HCT116 (cell line): Measurements from ENCODE around the gene CARS1. TPM values are rescaled to one million over a fixed set of nuclear protein-coding genes. Genes with fewer than 3 reads are reported as not detected.

Source experiments
- ATAC-seq: fragments of 200-7000 bp; cut with Tn5 transposase; 2 replicates; pipeline ENCODE4 v1.9.1; 2020; ENCODE audit warnings: mild to moderate bottlenecking, moderate library complexity
- BruUV-seq: library from RNA; stranded (reverse); fragments of 400-500 nt; replicated peaks from 2 replicates; lab custom pipeline; 2021; lab: Mats Ljungman, UMichigan
- CTCF ChIA-PET: fragments of 300-600 bp; sonication (Branson Sonifier 250); formaldehyde crosslinking; loops from one replicate; lab custom pipeline; 2021; ENCODE audit warnings: antibody characterized with exemption; lab: Charles Lee
- POLR2A ChIA-PET: fragments of 300-600, 350-600 bp; sonication (Branson Sonifier 250); formaldehyde crosslinking; loops from one replicate; lab custom pipeline; 2021; ENCODE audit warnings: antibody characterized with exemption; lab: Charles Lee
- RAD21 ChIA-PET, 2 experiments: fragments of 300-600 bp; sonication (Branson Sonifier 250); formaldehyde crosslinking; loops; one replicate each; lab custom pipeline; 2023; ENCODE audit warnings: low total read pairs in 2 of 2; ENCODE audit not compliant: uncharacterized antibody in 2 of 2, unreplicated experiment in 2 of 2, low non-redundant PET in 1 of 2; lab: Charles Lee
- DNase-seq: peaks from one replicate; pipeline ENCODE4 v3.0.0-alpha.2; 2010; ENCODE audit warnings: low read depth, low spot score
- H2AFZ ChIP-seq: fragments of 200-600 bp; shearing (Covaris generic), sonication (generic); 2 replicates; pipeline ENCODE4 v1.6.1; 2017; ENCODE audit warnings: low read depth, mixed run types, mixed read lengths, antibody characterized with exemption, low read length; ENCODE audit not compliant: poor library complexity, severe bottlenecking
- H3K27ac ChIP-seq: 2 replicates; pipeline ENCODE4 v1.5.1; 2012; ENCODE audit warnings: low read depth, low read length
- H3K27me3 ChIP-seq: fragments of 200-600 bp; sonication (generic); 2 replicates; pipeline ENCODE4 v1.6.1; 2016; ENCODE audit warnings: mixed run types, low read length, mixed read lengths; ENCODE audit not compliant: insufficient read depth
- H3K36me3 ChIP-seq, 2 experiments: fragments of 200-500 bp in 1 of 2; fragments of 200-600 bp in 1 of 2; sonication (Bioruptor generic) in 1 of 2; sonication (generic) in 1 of 2; 2 replicates each; pipeline versions ENCODE4 v1.5.1 to v1.6.1; 2014 to 2016; ENCODE audit warnings: low read length in 2 of 2, inconsistent platforms in 1 of 2, mixed read lengths in 1 of 2, mixed run types in 1 of 2; ENCODE audit not compliant: insufficient read depth in 2 of 2, control insufficient read depth in 1 of 2
- H3K4me1 ChIP-seq, 2 experiments: fragments of 200-600 bp in 1 of 2; sonication (generic) in 1 of 2; 2 replicates each; pipeline versions ENCODE4 v1.5.1 to v1.6.1; 2012 to 2017; ENCODE audit warnings: low read length in 2 of 2, inconsistent platforms in 1 of 2, mild to moderate bottlenecking in 1 of 2, mixed read lengths in 1 of 2, mixed run types in 1 of 2, moderate library complexity in 1 of 2; ENCODE audit not compliant: insufficient read depth in 2 of 2, control insufficient read depth in 1 of 2
- H3K4me2 ChIP-seq: fragments of 200-600 bp; sonication (generic); 2 replicates; pipeline ENCODE4 v1.6.1; 2017; ENCODE audit warnings: mixed run types, low read length, mixed read lengths
- H3K4me3 ChIP-seq, 2 experiments: fragments of 200-600 bp in 1 of 2; sonication (generic) in 1 of 2; replicated peaks in 1 of 2; 2 replicates each; pipeline ENCODE4 v1.5.1; 2011 to 2016; ENCODE audit warnings: low read length in 2 of 2, control low read depth in 1 of 2, low read depth in 1 of 2, mild to moderate bottlenecking in 1 of 2, mixed read lengths in 1 of 2, mixed run types in 1 of 2
- H3K79me2 ChIP-seq: fragments of 200-600 bp; sonication (generic); 2 replicates; pipeline ENCODE4 v1.6.1; 2017; ENCODE audit warnings: mild to moderate bottlenecking, mixed run types, low read length, moderate library complexity, mixed read lengths; ENCODE audit not compliant: insufficient read depth
- H3K9ac ChIP-seq: fragments of 200-600 bp; sonication (generic); 2 replicates; pipeline ENCODE4 v1.6.1; 2016; ENCODE audit warnings: low read length, mixed read lengths
- H3K9me2 ChIP-seq: fragments of 200-600 bp; sonication (generic), shearing (Covaris generic); 2 replicates; pipeline ENCODE4 v1.6.1; 2017; ENCODE audit warnings: mixed run types, mild to moderate bottlenecking, moderate library complexity; ENCODE audit not compliant: insufficient read depth
- H3K9me3 ChIP-seq, 2 experiments: fragments of 200-500 bp in 1 of 2; fragments of 200-600 bp in 1 of 2; sonication (Bioruptor generic) in 1 of 2; sonication (generic) in 1 of 2; 2 replicates each; pipeline ENCODE4 v1.6.1; 2014 to 2017; ENCODE audit warnings: low read length in 2 of 2, mixed read lengths in 2 of 2, inconsistent platforms in 1 of 2, low read depth in 1 of 2, mild to moderate bottlenecking in 1 of 2, mixed run types in 1 of 2, moderate library complexity in 1 of 2; ENCODE audit not compliant: control insufficient read depth in 1 of 2, insufficient read depth in 1 of 2
- H4K20me1 ChIP-seq: fragments of 200-600 bp; sonication (generic), shearing (Covaris generic); 2 replicates; pipeline ENCODE4 v1.6.1; 2017; ENCODE audit warnings: mixed run types, mild to moderate bottlenecking, moderate library complexity; ENCODE audit not compliant: insufficient read depth
- CTCF ChIP-seq, 3 experiments: fragments of 200-600 bp in 1 of 3; sonication (generic) in 1 of 3; IDR thresholded peaks in 2 of 3; conservative IDR thresholded peaks in 1 of 3; 2 replicates each; pipeline ENCODE4 v1.5.1; 2012 to 2017; ENCODE audit warnings: low read depth in 2 of 3, low read length in 2 of 3, antibody characterized with exemption in 1 of 3, borderline replicate concordance in 1 of 3, control low read depth in 1 of 3, mild to moderate bottlenecking in 1 of 3, mixed read lengths in 1 of 3, mixed run types in 1 of 3, moderate library complexity in 1 of 3; ENCODE audit not compliant: insufficient read depth in 1 of 3
- EGR1 ChIP-seq: IDR thresholded peaks from 2 replicates; pipeline ENCODE4 v1.6.1; 2012; ENCODE audit warnings: low read depth
- ELF1 ChIP-seq: IDR thresholded peaks from 2 replicates; pipeline ENCODE4 v1.6.1; 2012; ENCODE audit warnings: low read depth, borderline replicate concordance
- EZH2phosphoT487 ChIP-seq: fragments of 200-600 bp; IDR thresholded peaks from 2 replicates; pipeline ENCODE4 v1.6.1; 2018; ENCODE audit warnings: antibody characterized with exemption, borderline replicate concordance
- JUND ChIP-seq: IDR thresholded peaks from 2 replicates; pipeline ENCODE4 v1.6.1; 2012
- SIN3A ChIP-seq: IDR thresholded peaks from 2 replicates; pipeline ENCODE4 v1.6.1; 2012; ENCODE audit warnings: low read depth
- SP1 ChIP-seq: IDR thresholded peaks from 2 replicates; pipeline ENCODE4 v1.6.1; 2012; ENCODE audit warnings: low read depth
- SRF ChIP-seq: IDR thresholded peaks from 2 replicates; pipeline ENCODE4 v1.6.1; 2012; ENCODE audit warnings: low read depth
- ZNF274 ChIP-seq: fragments of 200-500 bp; sonication (Bioruptor generic); IDR thresholded peaks from 2 replicates; pipeline ENCODE4 v1.6.1; 2014; ENCODE audit warnings: mild to moderate bottlenecking, low read depth, low read length, inconsistent platforms
- intact Hi-C: fragments of 100-400 bp; cut with micrococcal nuclease; formaldehyde crosslinking; loops from 2 replicates; pipeline ENCODE4 v1.10.0; 2022
- total RNA-seq: library from RNA; stranded (reverse); gene quantifications from one replicate; pipeline ENCODE4 v1.2.1, GENCODE V29; 2021; ENCODE audit not compliant: unreplicated experiment

Gene CARS1
- total RNA-seq, 1 experiment from 2014 or later = 124 TPM

GRCh38 chr11:3104051-3104714 is 47.0 kb upstream of the CARS1 start:
- Histone ChIP-seq H3K36me3 (peaks cover 0 to 2% of the 10 kb centered on the region in 2 experiments; a peak in 2 of 4 replicates), H3K79me2 (no peaks in the 10 kb centered on the region), H3K27me3 (no peaks in the 10 kb centered on the region), H3K4me2 (no peak overlapping the region), H2AFZ (no peak overlapping the region), H3K4me3 (no peak overlapping the region), H4K20me1 (no peaks in the 10 kb centered on the region), H3K9ac (no peak overlapping the region), H3K4me1 (no peaks in the 10 kb centered on the region), H3K27ac (no peak overlapping the region), H3K9me3 (no peaks in the 10 kb centered on the region), H3K9me2 (no peaks in the 10 kb centered on the region)
- no TSS peak for BruUV-seq
- DNase-seq (no peak), ATAC-seq (no peak)
- CTCF ChIA-PET = no interaction called here
- RAD21 ChIA-PET = no interaction called here
- intact Hi-C loops = no loop called here
- POLR2A ChIA-PET = no interaction called here
- no peak for TF ChIP-seq SIN3A
- no peak for TF ChIP-seq EZH2phosphoT487
- no peak for TF ChIP-seq JUND
- TF ChIP-seq ZNF274 = no peak
- TF ChIP-seq SP1 = no peak
- TF ChIP-seq CTCF (IDR thresholded peaks at IDR 0.05 in 2 of 3, conservative IDR thresholded peaks at IDR 0.05 in 1 of 3; ENCODE audit: borderline replicate concordance in 1 of 3, insufficient read depth in 1 of 3, low read depth in 2 of 3, low read length in 2 of 3) = no peak
- TF ChIP-seq EGR1 = no peak
- TF ChIP-seq ELF1 = no peak
- no peak for TF ChIP-seq SRF
